Type B pancreatic cell (in vitro differentiated cells): ENCODE data around the gene CAMTA1. TPM values are rescaled to one million over a fixed set of nuclear protein-coding genes. Genes with fewer than 3 reads are reported as not detected.

Experiments used
- DNase-seq: peaks from one replicate; pipeline ENCODE4 v3.0.0; 2021; ENCODE audit warnings: mixed read lengths; ENCODE audit not compliant: unreplicated experiment; ENCODE audit errors: extremely low spot score
- H3K27ac Mint-ChIP-seq: 2 replicates; pipeline ENCODE4 v1.8.0; 2021; ENCODE audit warnings: mild to moderate bottlenecking, mixed read lengths
- H3K27me3 Mint-ChIP-seq: 2 replicates; pipeline ENCODE4 v1.8.0; 2021; ENCODE audit warnings: mixed read lengths
- H3K36me3 Mint-ChIP-seq: 2 replicates; pipeline ENCODE4 v1.8.0; 2021; ENCODE audit warnings: mixed read lengths
- H3K4me1 Mint-ChIP-seq: one replicate; pipeline ENCODE4 v1.8.0; 2021; ENCODE audit warnings: mixed read lengths; ENCODE audit not compliant: unreplicated experiment
- H3K4me3 Mint-ChIP-seq: 2 replicates; pipeline ENCODE4 v1.8.0; 2021; ENCODE audit warnings: mild to moderate bottlenecking, mixed read lengths
- H3K9me3 Mint-ChIP-seq: 2 replicates; pipeline ENCODE4 v1.8.0; 2021; ENCODE audit warnings: mixed read lengths
- CTCF ChIP-seq: fragments of 200-600 bp; sonication (generic); conservative IDR thresholded peaks from 2 replicates; pipeline ENCODE4 v1.5.0; 2021; ENCODE audit warnings: antibody characterized with exemption, mild to moderate bottlenecking
- total RNA-seq: library from RNA; stranded (reverse); gene quantifications from 2 replicates; pipeline ENCODE4 v1.2.1, GENCODE V29; 2021; ENCODE audit warnings: low replicate concordance

CAMTA1 gene
- total RNA-seq, 1 donor from 2014 or later = 82.5 TPM

- Mint-ChIP-seq H3K9me3 (no peaks in the 10 kb centered on the region), H3K27ac (no peak overlapping the region), H3K36me3 (no peaks in the 10 kb centered on the region), H3K4me3 (no peak overlapping the region), H3K27me3 (no peaks in the 10 kb centered on the region), H3K4me1 (peaks cover 4% of the 10 kb centered on the region)
- DNase-seq = no peak
- TF ChIP-seq CTCF = no peak
Observed at GRCh38 chr1:7656557-7657215, 871.4 kb downstream of the CAMTA1 start.

GRCh38 chr1:7657287-7658016, 872.2 kb downstream of the CAMTA1 start:
- Mint-ChIP-seq H3K27ac (no peak overlapping the region), H3K9me3 (no peaks in the 10 kb centered on the region), H3K4me3 (no peak overlapping the region), H3K4me1 (peaks cover 4% of the 10 kb centered on the region), H3K36me3 (no peaks in the 10 kb centered on the region), H3K27me3 (no peaks in the 10 kb centered on the region)
- DNase-seq = no peak
- TF ChIP-seq CTCF = no peak

GRCh38 chr1:7658099-7658498, 872.8 kb downstream of the CAMTA1 start:
- DNase-seq = no peak
- H3K4me1 Mint-ChIP-seq = peaks cover 4% of the 10 kb centered on the region
- no peak overlapping the region for H3K4me3 Mint-ChIP-seq
- TF ChIP-seq CTCF = no peak
- H3K27ac Mint-ChIP-seq = no peak overlapping the region
- no peaks in the 10 kb centered on the region for H3K36me3 Mint-ChIP-seq
- H3K9me3 Mint-ChIP-seq = no peaks in the 10 kb centered on the region
- H3K27me3 Mint-ChIP-seq = no peaks in the 10 kb centered on the region

- no peak for DNase-seq
- TF ChIP-seq CTCF = no peak
- H3K27me3 Mint-ChIP-seq = no peaks in the 10 kb centered on the region
- H3K4me1 Mint-ChIP-seq = peaks cover 4% of the 10 kb centered on the region
- H3K9me3 Mint-ChIP-seq = no peaks in the 10 kb centered on the region
- H3K36me3 Mint-ChIP-seq = no peaks in the 10 kb centered on the region
- H3K4me3 Mint-ChIP-seq = no peak overlapping the region
- H3K27ac Mint-ChIP-seq = no peak overlapping the region
Observed at GRCh38 chr1:7659514-7659913, 874.3 kb downstream of the CAMTA1 start.

GRCh38 chr1:7663451-7664146, 878.3 kb downstream of the CAMTA1 start:
- no peaks in the 10 kb centered on the region for H3K9me3 Mint-ChIP-seq
- no peak overlapping the region for H3K27ac Mint-ChIP-seq

More at GRCh38 chr1:7663451-7664146, 878.3 kb downstream of the CAMTA1 start:
- H3K27me3 Mint-ChIP-seq = no peaks in the 10 kb centered on the region
- peaks cover 9% of the 10 kb centered on the region for H3K4me1 Mint-ChIP-seq
- DNase-seq = no peak
- no peak overlapping the region for H3K4me3 Mint-ChIP-seq
- no peak for TF ChIP-seq CTCF
- H3K36me3 Mint-ChIP-seq = no peaks in the 10 kb centered on the region
